HepG2 (cell line): Measurements from ENCODE around the gene ACTR3. TPM values are rescaled to one million over a fixed set of nuclear protein-coding genes. Genes with fewer than 3 reads are reported as not detected.

Source experiments
- ATAC-seq: fragments of 200-7000 bp; cut with Tn5 transposase; 3 replicates; pipeline ENCODE4 v1.9.1; 2020; ENCODE audit warnings: mild to moderate bottlenecking, moderate library complexity
- BruUV-seq: library from RNA; stranded (reverse); fragments of 400-500 nt; replicated peaks from 2 replicates; lab custom pipeline; 2021; lab: Mats Ljungman, UMichigan
- CTCF ChIA-PET: fragments of 300-600 bp; formaldehyde crosslinking; extraction: SDS; loops from one replicate; lab custom pipeline; 2021; ENCODE audit warnings: low total read pairs, inconsistent platforms, low intra/inter-chr PET ratio; lab: Yijun Ruan, JAX
- POLR2A ChIA-PET: fragments of 350-600 bp; sonication (Branson Sonifier 250); formaldehyde crosslinking; loops from one replicate; lab custom pipeline; 2020; ENCODE audit warnings: antibody characterized with exemption, inconsistent platforms; lab: Yijun Ruan, JAX
- DNase-seq: peaks from one replicate; pipeline ENCODE4 v3.0.0-alpha.2; 2015; ENCODE audit warnings: low spot score
- FAIRE-seq: peaks from 3 replicates; lab custom pipeline; 2011; peaks lifted over from hg19 to GRCh38; lab: Jason Lieb, UNC
- H2AFZ ChIP-seq: one replicate; pipeline ENCODE4 v1.6.1; 2011; ENCODE audit warnings: low read length, inconsistent platforms
- H3K27ac ChIP-seq: fragments of 300-600 bp; 3 replicates; pipeline ENCODE4 v1.8.0; 2011; ENCODE audit warnings: mixed run types, mild to moderate bottlenecking, mixed read lengths, low read length, inconsistent platforms; ENCODE audit not compliant: insufficient read depth; ENCODE audit errors: extremely low read length
- H3K27me3 ChIP-seq, 2 experiments: fragments of 200-600 bp in 1 of 2; 2 replicates in 1 of 2; 3 replicates in 1 of 2; pipeline versions ENCODE4 v1.6.0 to v1.8.0; 2011; ENCODE audit warnings: low read length in 2 of 2, mild to moderate bottlenecking in 2 of 2, moderate library complexity in 2 of 2, inconsistent platforms in 1 of 2; ENCODE audit not compliant: insufficient read depth in 2 of 2, control insufficient read depth in 1 of 2
- H3K36me3 ChIP-seq, 2 experiments: fragments of 200-600 bp in 1 of 2; replicated peaks in 1 of 2; 2 replicates in 1 of 2; 3 replicates in 1 of 2; pipeline versions ENCODE4 v1.5.1 to v1.8.0; 2011; ENCODE audit warnings: low read length in 2 of 2, inconsistent platforms in 1 of 2; ENCODE audit not compliant: insufficient read depth in 2 of 2, control insufficient read depth in 1 of 2
- H3K4me1 ChIP-seq: 2 replicates; pipeline ENCODE4 v1.5.1; 2012; ENCODE audit warnings: low read length, inconsistent platforms; ENCODE audit not compliant: insufficient read depth
- H3K4me2 ChIP-seq: 2 replicates; pipeline ENCODE4 v1.6.0; 2011; ENCODE audit warnings: low read depth, low read length, inconsistent platforms
- H3K4me3 ChIP-seq, 3 experiments: fragments of 200-600 bp in 1 of 3; sonication (generic), shearing (Covaris generic) in 1 of 3; replicated peaks in 1 of 3; 2 replicates each; pipeline ENCODE4 v1.5.1; 2011 to 2016; ENCODE audit warnings: low read length in 3 of 3, inconsistent platforms in 2 of 3, low read depth in 2 of 3, mild to moderate bottlenecking in 2 of 3, control low read depth in 1 of 3, mixed read lengths in 1 of 3; ENCODE audit not compliant: insufficient read depth in 1 of 3
- H3K79me2 ChIP-seq: one replicate; pipeline ENCODE4 v1.6.1; 2011; ENCODE audit warnings: low read length, inconsistent platforms; ENCODE audit not compliant: insufficient read depth
- H3K9ac ChIP-seq: 2 replicates; pipeline ENCODE4 v1.6.0; 2011; ENCODE audit warnings: mild to moderate bottlenecking, low read depth, low read length, inconsistent platforms; ENCODE audit not compliant: insufficient read depth
- H3K9me3 ChIP-seq: 2 replicates; pipeline ENCODE4 v1.5.1; 2012; ENCODE audit warnings: mild to moderate bottlenecking, low read length
- H4K20me1 ChIP-seq: 2 replicates; pipeline ENCODE4 v1.6.0; 2011; ENCODE audit warnings: inconsistent platforms, mild to moderate bottlenecking, low read length, moderate library complexity; ENCODE audit not compliant: insufficient read depth
- BATF2 ChIP-seq: sonication (generic); formaldehyde crosslinking; IDR thresholded peaks from 2 replicates; pipeline ENCODE4 v1.8.0; 2022; ENCODE audit warnings: mild to moderate bottlenecking, missing genetic modification reagents, moderate library complexity
- KMT2A ChIP-seq: sonication (generic); formaldehyde crosslinking; IDR thresholded peaks from 2 replicates; pipeline ENCODE4 v1.4.0; 2020; ENCODE audit warnings: missing genetic modification reagents
- MAFF ChIP-seq: IDR thresholded peaks from 2 replicates; pipeline ENCODE4 v1.6.1; 2011; ENCODE audit warnings: low read depth, low read length, improper control_type of control experiment
- MAFK ChIP-seq, 2 experiments: IDR thresholded peaks in 1 of 2; conservative IDR thresholded peaks in 1 of 2; 2 replicates each; pipeline ENCODE4 v1.6.1; 2011; ENCODE audit warnings: improper control_type of control experiment in 2 of 2, low read length in 2 of 2
- MYC ChIP-seq: sonication (generic); formaldehyde crosslinking; IDR thresholded peaks from 2 replicates; pipeline ENCODE4 v1.9.0; 2021; ENCODE audit warnings: missing genetic modification reagents, borderline replicate concordance
- NFIC ChIP-seq: IDR thresholded peaks from 2 replicates; pipeline ENCODE4 v1.6.1; 2012; ENCODE audit warnings: mild to moderate bottlenecking, low read length, inconsistent platforms
- NR2F2 ChIP-seq: IDR thresholded peaks from 2 replicates; pipeline ENCODE4 v1.6.1; 2012; ENCODE audit warnings: low read depth, inconsistent platforms, borderline replicate concordance
- PRMT3 ChIP-seq: sonication (generic); formaldehyde crosslinking; IDR thresholded peaks from 2 replicates; pipeline ENCODE4 v1.8.1; 2022; ENCODE audit warnings: low read depth, mild to moderate bottlenecking, moderate library complexity, missing genetic modification reagents, borderline replicate concordance
- SETDB1 ChIP-seq: sonication (generic); formaldehyde crosslinking; IDR thresholded peaks from 2 replicates; pipeline ENCODE4 v1.5.1; 2020; ENCODE audit warnings: missing genetic modification reagents, mild to moderate bottlenecking, borderline replicate concordance
- SSRP1 ChIP-seq: IDR thresholded peaks from 2 replicates; pipeline ENCODE4 v1.6.1; 2016; ENCODE audit warnings: control low read depth
- TRIM24 ChIP-seq: sonication (generic); formaldehyde crosslinking; IDR thresholded peaks from 2 replicates; pipeline ENCODE4 v1.8.0; 2022; ENCODE audit warnings: mild to moderate bottlenecking, missing genetic modification reagents
- ZNF331 ChIP-seq: sonication (generic); formaldehyde crosslinking; IDR thresholded peaks from 2 replicates; pipeline ENCODE4 v1.4.0; 2020; ENCODE audit warnings: missing genetic modification reagents
- ZNF737 ChIP-seq: sonication (generic); formaldehyde crosslinking; IDR thresholded peaks from 2 replicates; pipeline ENCODE4 v1.5.0; 2020; ENCODE audit warnings: missing genetic modification reagents, mild to moderate bottlenecking, borderline replicate concordance
- WGBS: methylation state at CpG from one replicate; pipeline ENCODE4 v1.1.6; 2017; ENCODE audit warnings: low lambda C conversion rate; 5-methylcytosine and 5-hydroxymethylcytosine counted together
- in situ Hi-C: cut with HindIII; loops from 2 replicates; pipeline ENCODE4 v1.10.0; 2017; ENCODE audit warnings: low pct_unique_long_range_greater_than_20kb; ENCODE audit not compliant: extremely low pct_ligation_motif_present
- intact Hi-C: fragments of 100-400 bp; cut with micrococcal nuclease; formaldehyde crosslinking; loops from one replicate; pipeline ENCODE4 v1.10.0; 2022; ENCODE audit not compliant: unreplicated experiment
- polyA plus RNA-seq, 8 experiments: library from polyadenylated mRNA; depleted of rRNA in 3 of 8; stranded (reverse) in 7 of 8; unstranded in 1 of 8; fragments of >200 nt; fragmentation: Illumina TruSeq in 4 of 8; extraction: Trizol in 4 of 8; gene quantifications; 2 replicates each; pipeline versions ENCODE4 v1.2.1 to v1.2.3, GENCODE V29; 2011 to 2016; ENCODE audit warnings: low read depth in 4 of 8, missing spikeins in 1 of 8, mixed read lengths in 1 of 8; ENCODE audit not compliant: insufficient read depth in 1 of 8
- total RNA-seq, 5 experiments: library from RNA; depleted of rRNA; stranded (reverse); fragments of >200 nt; fragmentation: Illumina TruSeq; extraction: Trizol; gene quantifications; 2 replicates each; pipeline ENCODE4 v1.2.3, GENCODE V29; 2016; ENCODE audit warnings: low read depth in 1 of 5
- TF ChIP-seq, protein P1 (sequence below): sonication (generic); formaldehyde crosslinking; IDR thresholded peaks from 2 replicates; pipeline ENCODE4 v1.5.0; 2020; ENCODE audit warnings: mild to moderate bottlenecking, missing genetic modification reagents
- TF ChIP-seq, protein P2 (sequence below): IDR thresholded peaks from 2 replicates; pipeline ENCODE4 v1.6.1; 2016; ENCODE audit warnings: control low read depth

The ACTR3 gene
- total and polyA plus RNA-seq, 2 of the 13 experiments (the other 11 are each of a cell fraction or from before 2014, with no cell fraction given) = 123 to 225 TPM

DNA sequence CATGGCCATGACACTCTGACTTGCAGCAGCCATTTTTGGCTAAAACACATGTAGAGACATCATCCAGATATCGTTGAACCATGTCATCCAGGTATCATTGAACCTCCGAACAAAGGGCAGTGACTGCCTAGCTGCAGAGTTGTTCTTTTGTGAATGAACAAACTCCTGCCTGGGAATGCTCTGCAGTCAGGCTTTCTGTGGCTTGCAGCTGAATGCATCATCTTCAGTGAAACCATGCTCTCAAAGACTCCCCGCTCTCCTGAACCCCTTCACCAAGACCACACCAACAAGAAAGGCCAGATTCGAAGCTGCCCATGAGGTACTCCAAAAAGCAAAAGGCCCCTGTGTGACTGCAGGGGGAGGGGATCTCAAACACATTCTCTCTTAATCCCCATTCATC is 118.8 kb downstream of the ACTR3 start:
- no peak overlapping the region for H3K4me3 ChIP-seq
- H3K79me2 ChIP-seq = no peaks in the 10 kb centered on the region
- in situ Hi-C loops (no loop called here), intact Hi-C loops (no loop called here)
- ChIA-PET CTCF (no interaction called here), POLR2A (interaction anchor here (0.8 kb wide), 1 partner anchor 31 kb away, joined by 3 read pairs; no protein-coding TSS in a partner anchor)
- no peak for ATAC-seq
- no peak overlapping the region for H3K9ac ChIP-seq
- TF ChIP-seq ZNF737 (CRISPR knock-in tag) = no peak
- TF ChIP-seq KMT2A (CRISPR knock-in tag) = no peak
- peak; percentile 95 for TF ChIP-seq ZNF331 (CRISPR knock-in tag)
- TF ChIP-seq SETDB1 (CRISPR knock-in tag) = no peak
- H3K27ac ChIP-seq = no peak overlapping the region
- no peaks in the 10 kb centered on the region for H3K36me3 ChIP-seq
- H4K20me1 ChIP-seq = no peaks in the 10 kb centered on the region
- H3K4me1 ChIP-seq = peaks cover 57% of the 10 kb centered on the region
- no peak for FAIRE-seq
- no peaks in the 10 kb centered on the region for H3K9me3 ChIP-seq
- H3K27me3 ChIP-seq = no peaks in the 10 kb centered on the region
- BruUV-seq = no TSS peak
- 65% methylated on average over 4 of the region's 4 CpGs for WGBS
- DNase-seq = no peak
- no peak overlapping the region for H2AFZ ChIP-seq
- H3K4me2 ChIP-seq = no peak overlapping the region

DNA sequence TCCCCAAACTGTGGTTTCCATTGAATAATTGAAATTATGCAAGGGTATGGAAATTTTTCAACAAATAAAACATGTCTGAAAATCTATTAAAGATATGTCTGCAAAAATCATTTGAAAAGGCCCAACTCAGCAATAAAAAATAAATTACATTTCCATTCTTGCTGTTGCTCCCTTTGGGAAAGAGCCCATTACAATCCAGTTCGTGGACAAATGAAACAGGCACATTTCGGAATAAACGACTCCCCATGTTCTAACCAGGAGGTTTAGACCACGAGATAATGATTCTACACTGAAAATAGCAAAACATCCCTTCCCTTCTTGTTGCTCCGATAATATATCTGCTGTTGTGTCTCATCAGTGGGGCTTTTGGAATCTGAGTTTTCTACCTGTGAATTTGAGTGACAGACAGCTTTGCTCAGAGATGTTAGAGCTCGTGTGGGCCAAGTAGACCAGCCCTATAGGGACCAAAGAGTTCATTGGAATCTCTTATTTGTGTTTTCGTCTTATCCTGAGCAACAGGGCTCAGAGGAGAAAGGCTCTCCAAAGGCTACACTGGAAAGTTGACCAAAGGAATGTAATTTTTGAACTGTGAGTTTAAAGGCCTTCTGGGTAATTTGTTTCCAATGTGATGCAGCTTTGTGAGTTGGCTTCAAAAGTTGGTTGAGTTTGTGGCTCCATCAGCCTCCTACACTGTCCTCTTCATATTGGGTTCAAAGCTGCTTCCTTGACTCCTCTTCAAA is 119.5 kb downstream of the ACTR3 start:
- ATAC-seq (no peak), FAIRE-seq (no peak), DNase-seq (no peak)
- H4K20me1 ChIP-seq = no peaks in the 10 kb centered on the region
- H3K9me3 ChIP-seq = no peaks in the 10 kb centered on the region
- no peak overlapping the region for H3K4me3 ChIP-seq
- H3K4me1 ChIP-seq = peaks cover 57% of the 10 kb centered on the region
- no peak overlapping the region for H3K4me2 ChIP-seq
- no peak overlapping the region for H2AFZ ChIP-seq
- in situ Hi-C loops = no loop called here
- no TSS peak for BruUV-seq
- intact Hi-C loops = no loop called here
- no peaks in the 10 kb centered on the region for H3K79me2 ChIP-seq
- 84% methylated on average over 7 of the region's 7 CpGs for WGBS
- ChIA-PET CTCF (no interaction called here), POLR2A (interaction anchor here (0.8 kb wide), 1 partner anchor 31 kb away, joined by 3 read pairs; no protein-coding TSS in a partner anchor)
- H3K9ac ChIP-seq = no peak overlapping the region
- no peak overlapping the region for H3K27ac ChIP-seq
- no peaks in the 10 kb centered on the region for H3K27me3 ChIP-seq
- H3K36me3 ChIP-seq = no peaks in the 10 kb centered on the region
- no peak for TF ChIP-seq PRMT3
- peak; percentile 47 to 74; a peak in 3 of 4 replicates for TF ChIP-seq MAFK (conservative IDR thresholded peaks at IDR 0.05 in 1 of 2, IDR thresholded peaks at IDR 0.05 in 1 of 2; ENCODE audit: low read length in 2 of 2)
- peak; percentile 64; the same call in 1 of the 2 replicates for TF ChIP-seq MAFF
- TF ChIP-seq, protein P1, sequence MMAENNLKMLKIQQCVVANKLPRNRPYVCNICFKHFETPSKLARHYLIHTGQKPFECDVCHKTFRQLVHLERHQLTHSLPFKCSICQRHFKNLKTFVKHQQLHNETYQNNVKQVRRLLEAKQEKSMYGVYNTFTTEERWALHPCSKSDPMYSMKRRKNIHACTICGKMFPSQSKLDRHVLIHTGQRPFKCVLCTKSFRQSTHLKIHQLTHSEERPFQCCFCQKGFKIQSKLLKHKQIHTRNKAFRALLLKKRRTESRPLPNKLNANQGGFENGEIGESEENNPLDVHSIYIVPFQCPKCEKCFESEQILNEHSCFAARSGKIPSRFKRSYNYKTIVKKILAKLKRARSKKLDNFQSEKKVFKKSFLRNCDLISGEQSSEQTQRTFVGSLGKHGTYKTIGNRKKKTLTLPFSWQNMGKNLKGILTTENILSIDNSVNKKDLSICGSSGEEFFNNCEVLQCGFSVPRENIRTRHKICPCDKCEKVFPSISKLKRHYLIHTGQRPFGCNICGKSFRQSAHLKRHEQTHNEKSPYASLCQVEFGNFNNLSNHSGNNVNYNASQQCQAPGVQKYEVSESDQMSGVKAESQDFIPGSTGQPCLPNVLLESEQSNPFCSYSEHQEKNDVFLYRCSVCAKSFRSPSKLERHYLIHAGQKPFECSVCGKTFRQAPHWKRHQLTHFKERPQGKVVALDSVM (CRISPR knock-in tag) = no peak
- TF ChIP-seq, protein P2, sequence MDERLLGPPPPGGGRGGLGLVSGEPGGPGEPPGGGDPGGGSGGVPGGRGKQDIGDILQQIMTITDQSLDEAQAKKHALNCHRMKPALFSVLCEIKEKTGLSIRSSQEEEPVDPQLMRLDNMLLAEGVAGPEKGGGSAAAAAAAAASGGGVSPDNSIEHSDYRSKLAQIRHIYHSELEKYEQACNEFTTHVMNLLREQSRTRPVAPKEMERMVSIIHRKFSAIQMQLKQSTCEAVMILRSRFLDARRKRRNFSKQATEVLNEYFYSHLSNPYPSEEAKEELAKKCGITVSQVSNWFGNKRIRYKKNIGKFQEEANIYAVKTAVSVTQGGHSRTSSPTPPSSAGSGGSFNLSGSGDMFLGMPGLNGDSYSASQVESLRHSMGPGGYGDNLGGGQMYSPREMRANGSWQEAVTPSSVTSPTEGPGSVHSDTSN (CRISPR knock-in tag) = 0 out of 2 replicates have a peak, but pooled peaks have one; percentile 26
- TF ChIP-seq BATF2 (CRISPR knock-in tag) = no peak
- no peak for TF ChIP-seq MYC (CRISPR knock-in tag)
- no peak for TF ChIP-seq NFIC
- no peak for TF ChIP-seq TRIM24 (CRISPR knock-in tag)
- TF ChIP-seq NR2F2 = no peak
- TF ChIP-seq SSRP1 (CRISPR knock-in tag) = no peak
